Mesendoderm (in vitro differentiated cells): Measurements from ENCODE around the gene CACNB2.

Experiments
- DNase-seq: peaks from one replicate; pipeline ENCODE4 v3.0.0; 2013
- H2AK5ac ChIP-seq: 2 replicates; pipeline ENCODE4 v1.6.1; 2013; ENCODE audit warnings: low read length, inconsistent platforms
- H2BK120ac ChIP-seq: 2 replicates; pipeline ENCODE4 v1.6.1; 2013; ENCODE audit warnings: low read depth, mild to moderate bottlenecking, low read length, moderate library complexity, mixed read lengths
- H2BK15ac ChIP-seq: replicated peaks from 2 replicates; pipeline ENCODE4 v1.6.1; 2013; ENCODE audit warnings: low read depth, mild to moderate bottlenecking, moderate library complexity
- H2BK5ac ChIP-seq: 2 replicates; pipeline ENCODE4 v1.6.1; 2013; ENCODE audit warnings: low read length, inconsistent platforms
- H3K18ac ChIP-seq: 2 replicates; pipeline ENCODE4 v1.6.1; 2013; ENCODE audit warnings: mild to moderate bottlenecking, low read length, mixed read lengths
- H3K23ac ChIP-seq: one replicate; pipeline ENCODE4 v1.6.1; 2013; ENCODE audit warnings: low read length
- H3K27ac ChIP-seq: 2 replicates; pipeline ENCODE4 v1.5.1; 2013; ENCODE audit warnings: low read depth, mild to moderate bottlenecking, inconsistent platforms, low read length, moderate library complexity
- H3K27me3 ChIP-seq: 2 replicates; pipeline ENCODE4 v1.6.1; 2013; ENCODE audit warnings: low read length, control low read depth, mild to moderate bottlenecking, inconsistent platforms; ENCODE audit not compliant: insufficient read depth, poor library complexity
- H3K36me3 ChIP-seq: 2 replicates; pipeline ENCODE4 v1.6.1; 2013; ENCODE audit warnings: low read length, inconsistent platforms; ENCODE audit not compliant: control insufficient read depth, insufficient read depth
- H3K4ac ChIP-seq: one replicate; pipeline ENCODE4 v1.6.1; 2013; ENCODE audit warnings: low read depth, mild to moderate bottlenecking, low read length, moderate library complexity
- H3K4me1 ChIP-seq: 2 replicates; pipeline ENCODE4 v1.6.1; 2013; ENCODE audit warnings: low read depth, low read length, inconsistent platforms; ENCODE audit not compliant: control insufficient read depth
- H3K4me2 ChIP-seq: 2 replicates; pipeline ENCODE4 v1.6.1; 2013; ENCODE audit warnings: low read length
- H3K4me3 ChIP-seq: 2 replicates; pipeline ENCODE4 v1.5.1; 2013; ENCODE audit warnings: mild to moderate bottlenecking, low read length
- H3K56ac ChIP-seq: one replicate; pipeline ENCODE4 v1.6.1; 2013; ENCODE audit warnings: low read length
- H3K79me1 ChIP-seq: 2 replicates; pipeline ENCODE4 v1.6.1; 2013; ENCODE audit warnings: low read length, inconsistent platforms
- H3K79me2 ChIP-seq: 2 replicates; pipeline ENCODE4 v1.6.1; 2013; ENCODE audit warnings: mild to moderate bottlenecking, low read length; ENCODE audit not compliant: control insufficient read depth, insufficient read depth
- H3K9ac ChIP-seq: 2 replicates; pipeline ENCODE4 v1.6.1; 2013; ENCODE audit warnings: low read length, inconsistent platforms
- H4K5ac ChIP-seq: one replicate; pipeline ENCODE4 v1.6.1; 2013; ENCODE audit warnings: low read length
- H4K8ac ChIP-seq: one replicate; pipeline ENCODE4 v1.6.1; 2013; ENCODE audit warnings: low read depth, mild to moderate bottlenecking, control low read depth, low read length, moderate library complexity
- WGBS: extraction: QIAGEN DNeasy Blood & Tissue Kit; methylation state at CpG from one replicate; pipeline ENCODE4 v1.1.7; 2013; ENCODE audit warnings: low lambda C conversion rate, missing lambda C conversion rate; ENCODE audit not compliant: insufficient coverage; ENCODE audit errors: extremely low coverage; 5-methylcytosine and 5-hydroxymethylcytosine counted together

CACNB2 gene

GRCh38 chr10:18551473-18551872 lies 411.2 kb downstream of the CACNB2 start:
- no peak overlapping the region for H3K56ac ChIP-seq
- H3K4me3 ChIP-seq, result no peak overlapping the region
- H3K4ac ChIP-seq, result no peak overlapping the region
- no peak overlapping the region for H3K27ac ChIP-seq
- no peaks in the 10 kb centered on the region for H3K79me1 ChIP-seq
- H3K27me3 ChIP-seq, result no peaks in the 10 kb centered on the region
- H4K8ac ChIP-seq, result no peak overlapping the region
- H3K79me2 ChIP-seq, result no peaks in the 10 kb centered on the region
- no CpG with 5 or more reads among the region's 2 CpGs for WGBS
- no peak overlapping the region for H3K18ac ChIP-seq
- peaks cover 5% of the 10 kb centered on the region for H3K36me3 ChIP-seq
- H2BK15ac ChIP-seq, result no peak overlapping the region
- H3K4me1 ChIP-seq, result no peaks in the 10 kb centered on the region
- no peak overlapping the region for H2AK5ac ChIP-seq
- no peak overlapping the region for H4K5ac ChIP-seq
- no peak overlapping the region for H3K4me2 ChIP-seq
- DNase-seq, result no peak
- H2BK120ac ChIP-seq, result no peak overlapping the region
- no peak overlapping the region for H3K23ac ChIP-seq
- no peak overlapping the region for H2BK5ac ChIP-seq
- H3K9ac ChIP-seq, result no peak overlapping the region

DNA sequence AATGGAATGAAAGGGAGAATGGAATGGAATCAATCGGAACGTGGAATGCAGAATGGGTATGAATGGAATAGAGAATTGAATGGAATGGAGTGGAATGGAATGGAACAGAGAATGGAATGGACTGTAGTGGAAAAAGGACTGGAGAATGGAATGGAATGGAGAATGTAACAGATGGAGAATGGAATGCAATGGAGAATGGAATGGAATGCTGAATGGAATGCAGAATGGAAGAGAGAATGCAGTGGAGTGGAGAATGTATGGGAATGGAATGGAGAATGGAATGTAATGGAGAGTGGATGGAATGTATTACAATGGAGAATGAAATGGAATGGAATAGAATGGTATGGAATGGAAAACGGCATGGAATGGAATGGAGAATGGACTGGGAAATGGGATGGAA lies 414.3 kb downstream of the CACNB2 start:
- Histone ChIP-seq H3K23ac (no peak overlapping the region), H3K79me2 (no peaks in the 10 kb centered on the region), H3K18ac (no peak overlapping the region), H3K56ac (no peak overlapping the region), H2AK5ac (no peak overlapping the region), H2BK5ac (no peak overlapping the region), H3K9ac (no peak overlapping the region), H3K36me3 (peaks cover 5% of the 10 kb centered on the region), H3K79me1 (no peaks in the 10 kb centered on the region), H3K27me3 (no peaks in the 10 kb centered on the region), H2BK120ac (no peak overlapping the region), H2BK15ac (no peak overlapping the region), H3K27ac (no peak overlapping the region), H3K4me3 (no peak overlapping the region), H3K4ac (no peak overlapping the region), H4K8ac (no peak overlapping the region), H3K4me1 (no peaks in the 10 kb centered on the region), H3K4me2 (no peak overlapping the region), H4K5ac (no peak overlapping the region)
- no peak for DNase-seq
- 100% methylated on average over 3 of the region's 3 CpGs for WGBS

- Histone ChIP-seq H3K79me1 (no peaks in the 10 kb centered on the region), H3K18ac (no peak overlapping the region), H3K27ac (no peak overlapping the region), H2AK5ac (no peak overlapping the region), H3K9ac (no peak overlapping the region), H3K4me2 (no peak overlapping the region), H3K36me3 (peaks cover 5% of the 10 kb centered on the region), H4K5ac (no peak overlapping the region), H3K4ac (no peak overlapping the region), H3K23ac (no peak overlapping the region), H3K4me1 (no peaks in the 10 kb centered on the region), H3K27me3 (no peaks in the 10 kb centered on the region), H3K79me2 (no peaks in the 10 kb centered on the region), H2BK5ac (no peak overlapping the region), H3K4me3 (no peak overlapping the region), H3K56ac (no peak overlapping the region), H4K8ac (no peak overlapping the region), H2BK120ac (no peak overlapping the region), H2BK15ac (no peak overlapping the region)
- 100% methylated on average over 3 of the region's 3 CpGs for WGBS
- DNase-seq, result no peak
Measured at GRCh38 chr10:18556522-18557147, 416.4 kb downstream of the CACNB2 start.

- Histone ChIP-seq H4K5ac (no peak overlapping the region), H3K4me3 (no peak overlapping the region), H3K23ac (no peak overlapping the region), H3K18ac (no peak overlapping the region), H2BK15ac (no peak overlapping the region), H3K79me2 (no peaks in the 10 kb centered on the region), H3K27me3 (no peaks in the 10 kb centered on the region), H3K4ac (no peak overlapping the region), H2BK120ac (no peak overlapping the region), H4K8ac (no peak overlapping the region), H3K4me2 (no peak overlapping the region), H2BK5ac (no peak overlapping the region), H3K79me1 (no peaks in the 10 kb centered on the region), H3K36me3 (peaks cover 5% of the 10 kb centered on the region), H2AK5ac (no peak overlapping the region), H3K56ac (no peak overlapping the region), H3K27ac (no peak overlapping the region), H3K9ac (no peak overlapping the region), H3K4me1 (no peaks in the 10 kb centered on the region)
- no peak for DNase-seq
- WGBS, result 100% methylated on average over 1 of the region's 1 CpG
Measured at GRCh38 chr10:18557960-18558359, 417.7 kb downstream of the CACNB2 start.

GRCh38 chr10:18561861-18562551 lies 421.8 kb downstream of the CACNB2 start:
- H3K9ac ChIP-seq, result no peak overlapping the region
- no peak overlapping the region for H2AK5ac ChIP-seq
- no peaks in the 10 kb centered on the region for H3K79me1 ChIP-seq
- H3K56ac ChIP-seq, result no peak overlapping the region
- H3K4me1 ChIP-seq, result no peaks in the 10 kb centered on the region
- no peak overlapping the region for H4K5ac ChIP-seq
- H3K4me3 ChIP-seq, result no peak overlapping the region
- H3K4ac ChIP-seq, result no peak overlapping the region
- H2BK120ac ChIP-seq, result no peak overlapping the region
- no peak overlapping the region for H2BK5ac ChIP-seq
- no peak overlapping the region for H2BK15ac ChIP-seq
- no peak overlapping the region for H4K8ac ChIP-seq
- H3K36me3 ChIP-seq, result no peaks in the 10 kb centered on the region
- no peak overlapping the region for H3K23ac ChIP-seq
- 100% methylated on average over 7 of the region's 8 CpGs for WGBS
- peak; percentile 66 for DNase-seq
- H3K18ac ChIP-seq, result no peak overlapping the region
- no peak overlapping the region for H3K27ac ChIP-seq
- H3K79me2 ChIP-seq, result no peaks in the 10 kb centered on the region
- no peaks in the 10 kb centered on the region for H3K27me3 ChIP-seq
- H3K4me2 ChIP-seq, result no peak overlapping the region
